Stimulated activated CD8-positive, alpha-beta memory T cell treated with anti-CD3 and anti-CD28 coated beads, Interleukin-15, amount 100 ng/mL, for 48 hours (primary cell): Measurements from ENCODE around the gene EGR4.
"Not testable (repeated sequence)": the region's sequence is repeated elsewhere in the genome, so short reads cannot be mapped to it uniquely, and the experiment has no call there.

ENCODE experiments used
- DNase-seq, 2 donors: peaks; one replicate each; pipeline ENCODE4 v3.0.0-alpha.2; 2020; ENCODE audit warnings: low read depth in 2 of 2

EGR4 gene

DNA sequence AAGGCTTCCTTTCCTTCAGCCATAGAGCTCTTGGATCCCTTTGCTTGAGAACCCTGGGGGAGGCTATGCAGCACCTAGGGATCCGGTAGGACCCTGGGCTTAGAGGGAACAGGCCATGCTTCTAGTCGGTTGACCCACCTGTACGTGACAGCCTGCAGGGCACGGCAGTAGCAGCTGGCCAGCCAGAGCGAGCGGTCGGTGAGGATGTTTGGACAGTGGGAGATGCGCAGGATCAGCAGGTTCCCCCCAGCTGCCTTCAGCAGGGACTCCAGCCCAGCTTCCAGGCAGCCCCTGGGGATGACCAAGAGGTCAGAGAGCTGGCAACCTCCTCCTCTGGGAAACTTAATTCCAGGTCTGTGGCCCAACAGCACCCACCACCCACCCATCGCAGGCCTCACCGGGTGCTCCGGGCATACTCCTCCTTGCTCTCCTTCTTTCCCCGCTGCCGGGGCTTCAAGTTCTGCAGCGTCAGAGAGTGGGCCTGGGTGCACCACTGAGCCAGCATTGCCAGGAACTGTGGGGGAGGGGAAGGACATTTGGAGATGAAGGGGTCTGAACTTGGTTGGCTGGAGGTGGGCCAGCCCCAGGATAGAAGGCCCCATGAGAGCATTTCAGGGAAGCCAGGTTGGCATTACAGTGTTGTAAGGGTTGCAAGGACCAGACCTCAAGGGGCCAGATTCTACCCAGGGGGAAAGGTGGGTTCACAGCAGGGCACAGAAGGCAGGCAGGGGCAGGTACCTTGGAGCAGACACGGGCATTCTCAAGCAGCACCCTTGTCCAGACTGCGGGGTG, 29.6 kb downstream of the EGR4 start:
- DNase-seq, result no peak

- DNase-seq, result not testable (repeated sequence)
Observed at GRCh38 chr2:73262691-73263429, 30.5 kb downstream of the EGR4 start.

- no peak for DNase-seq
Observed at GRCh38 chr2:73262108-73262651, 31.2 kb downstream of the EGR4 start.

GRCh38 chr2:73260338-73260984, 32.9 kb downstream of the EGR4 start:
- DNase-seq, result no peak

DNA sequence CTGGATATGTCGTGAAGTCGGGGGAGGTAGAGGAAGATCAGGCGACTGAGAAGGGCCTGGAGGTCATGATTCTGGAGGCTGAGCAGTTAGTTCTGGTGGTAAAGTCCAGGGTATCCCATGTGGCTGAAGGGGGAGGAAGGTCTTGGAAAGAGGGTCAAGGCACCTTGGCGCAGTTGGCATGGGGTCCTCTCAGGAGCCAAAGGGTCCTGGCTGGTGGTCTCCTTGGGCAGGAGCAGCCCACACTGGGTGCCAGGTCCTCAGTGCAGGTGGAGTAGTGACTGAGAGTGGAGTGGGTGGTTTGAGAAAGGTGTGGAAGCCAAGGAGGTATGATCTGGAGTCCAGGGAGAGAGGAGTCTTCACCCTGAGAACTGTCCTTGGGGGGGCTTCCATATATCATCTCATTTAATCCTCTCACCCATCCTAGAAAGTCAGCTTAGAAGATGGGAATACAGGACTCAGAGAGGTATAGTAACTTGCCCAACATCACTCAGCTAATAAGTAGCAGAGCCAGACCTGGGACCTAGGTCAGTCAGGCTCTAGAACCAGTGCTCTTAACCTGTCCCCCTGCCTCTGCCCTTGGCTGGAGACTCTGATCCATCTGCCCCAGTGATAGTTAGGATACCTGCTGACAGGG, 33.5 kb downstream of the EGR4 start:
- no peak for DNase-seq

GRCh38 chr2:73259276-73259675, 34.1 kb downstream of the EGR4 start:
- no peak for DNase-seq

DNA sequence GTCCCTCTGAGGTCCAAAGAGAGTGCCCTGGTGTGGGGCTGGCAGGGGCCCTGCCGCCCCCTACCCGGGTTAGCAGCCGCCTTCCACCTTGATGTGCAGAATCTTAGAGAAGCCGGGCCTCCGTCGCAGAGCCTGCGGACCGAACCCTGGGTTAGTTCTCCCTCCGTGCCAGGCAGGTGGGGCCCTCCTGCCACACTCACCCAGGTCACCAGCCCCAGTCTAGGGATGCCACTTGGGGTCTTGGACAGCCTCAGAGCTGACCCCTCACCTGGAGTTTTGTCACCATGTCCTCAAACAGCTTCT, 34.5 kb downstream of the EGR4 start:
- DNase-seq, result no peak

DNA sequence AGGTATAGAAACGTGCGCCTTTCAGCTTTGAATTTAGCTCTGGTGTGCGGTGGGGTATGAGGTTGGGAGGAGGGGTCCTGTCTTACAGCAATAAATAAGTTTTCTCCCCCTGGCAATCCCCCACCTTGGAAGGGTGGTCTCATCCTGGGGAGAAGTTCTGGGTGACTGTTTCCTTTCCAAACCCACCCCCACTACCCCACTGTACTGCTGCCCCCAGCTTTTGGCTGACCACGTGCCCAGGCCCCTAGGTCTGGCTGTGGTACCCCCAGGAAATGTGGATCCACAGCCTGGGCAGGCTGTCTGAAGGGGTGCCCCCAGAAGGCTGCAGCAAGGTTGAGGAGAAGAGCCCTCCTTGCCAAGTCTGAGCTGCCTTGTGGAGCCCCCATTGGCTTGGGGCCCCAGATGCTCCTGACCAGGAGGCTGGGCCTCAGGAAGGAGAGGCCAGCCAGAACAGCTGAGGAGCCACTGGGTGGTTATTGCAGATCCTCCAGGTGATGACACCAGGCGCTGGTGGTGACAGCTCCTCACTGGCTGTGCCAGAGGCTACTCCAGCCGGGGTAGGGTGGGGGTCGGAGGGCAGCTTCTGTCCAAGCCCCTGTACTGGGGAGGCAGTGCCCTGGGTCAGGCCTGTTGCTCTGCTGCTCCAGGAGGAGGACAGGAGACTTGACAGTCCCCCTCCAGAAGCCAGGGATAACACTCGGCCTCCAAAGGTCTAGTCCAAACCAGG, 35.0 kb downstream of the EGR4 start:
- DNase-seq, result no peak

GRCh38 chr2:73257425-73258125, 35.8 kb downstream of the EGR4 start:
- no peak for DNase-seq

DNA sequence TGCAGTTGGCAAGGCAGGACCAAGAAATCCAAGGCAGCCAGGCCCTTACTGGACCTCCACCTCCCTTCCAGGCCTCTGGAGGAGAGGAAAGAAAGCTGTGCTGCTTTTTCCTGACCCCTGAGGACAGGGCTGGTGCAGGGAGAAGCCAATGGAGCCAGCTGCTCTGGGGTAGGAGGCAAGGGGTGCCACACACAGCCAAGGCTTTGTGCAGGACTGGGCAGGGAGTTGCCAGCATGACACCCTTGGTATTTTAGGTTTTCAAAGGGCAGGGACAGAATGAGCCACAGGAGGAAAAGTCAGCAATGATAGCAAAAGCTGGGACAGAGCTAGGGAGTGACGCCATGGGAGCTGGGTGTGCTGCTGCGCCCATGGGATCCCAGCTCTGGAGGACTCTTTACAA, 36.3 kb downstream of the EGR4 start:
- no peak for DNase-seq

DNA sequence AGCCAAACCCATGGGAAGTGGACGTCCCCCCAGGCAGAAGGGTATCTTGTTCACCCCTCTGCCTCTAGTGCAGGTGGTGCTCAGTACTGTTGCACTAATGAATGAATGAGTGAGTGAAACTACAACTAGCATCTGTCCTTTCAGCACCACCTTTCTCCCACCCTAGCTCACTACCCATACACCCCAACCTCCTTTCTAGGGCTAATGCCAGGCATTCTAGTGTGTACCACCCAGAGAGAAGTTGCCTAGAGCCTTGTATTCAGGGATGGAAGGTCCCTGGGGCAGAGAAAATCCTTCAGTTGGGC, 36.8 kb downstream of the EGR4 start:
- no peak for DNase-seq

GRCh38 chr2:73255907-73256617, 37.3 kb downstream of the EGR4 start:
- no peak for DNase-seq

DNA sequence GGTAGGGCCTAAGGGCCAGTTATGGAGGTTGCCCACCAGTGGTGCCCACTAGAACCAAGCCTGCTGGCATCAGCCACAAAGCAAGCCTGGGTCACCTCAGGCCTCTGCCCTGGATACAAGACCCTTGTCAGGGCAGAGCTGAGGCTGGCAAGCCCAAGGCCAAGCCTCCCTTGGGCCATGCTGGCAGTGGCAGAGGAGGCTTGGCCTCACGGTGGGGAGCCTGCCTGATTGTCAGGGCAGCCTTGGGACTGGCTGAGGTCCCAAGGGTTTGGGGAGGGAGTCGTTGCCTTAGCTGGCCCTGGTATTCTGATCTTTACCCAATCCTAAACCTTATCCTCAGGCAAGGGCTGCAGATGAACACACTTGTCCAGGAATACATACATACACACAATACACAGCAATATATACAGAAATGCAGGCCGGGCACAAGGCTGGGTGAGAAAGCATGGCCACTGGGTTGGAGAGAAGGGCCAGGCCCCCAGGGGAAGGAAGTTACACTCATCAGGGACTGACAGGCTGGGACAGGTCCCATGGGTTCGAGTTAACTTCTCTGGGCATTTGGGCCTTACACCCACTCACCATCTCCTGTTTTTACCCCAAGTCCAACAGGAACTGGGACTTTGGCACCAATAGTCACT, 38.2 kb downstream of the EGR4 start:
- DNase-seq, result no peak

DNA sequence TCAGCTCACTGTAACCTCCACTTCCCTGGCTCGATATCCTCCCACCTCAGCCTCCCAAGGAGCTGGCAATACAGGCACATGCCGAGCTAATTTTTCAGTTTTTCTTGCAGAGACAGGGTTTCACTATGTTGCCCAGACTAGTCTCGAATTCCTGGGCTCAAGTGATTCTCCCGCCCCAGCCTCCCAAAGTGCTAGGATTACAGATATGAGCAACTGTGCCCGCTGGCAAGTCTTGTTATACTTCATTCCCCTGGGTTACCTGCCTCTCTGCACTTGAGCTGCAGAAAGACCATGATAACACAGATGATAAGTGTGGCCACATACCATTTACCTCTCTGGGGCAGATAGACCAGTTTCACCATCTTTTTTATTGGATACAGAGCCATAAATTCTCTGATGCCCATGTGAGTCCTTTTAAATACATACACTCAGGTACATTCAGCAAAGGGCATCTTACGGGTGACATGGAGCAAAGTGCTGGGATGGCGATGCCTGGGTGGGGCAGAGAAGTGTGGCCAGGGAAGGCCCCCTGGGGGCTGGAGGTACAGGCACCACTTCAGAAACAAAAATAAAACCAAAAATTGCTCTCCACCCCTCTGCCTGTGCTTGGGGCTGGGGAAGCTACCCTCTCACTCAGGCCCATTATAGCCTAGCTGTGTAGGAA, 38.9 kb downstream of the EGR4 start:
- no peak for DNase-seq

GRCh38 chr2:73253901-73254300, 39.4 kb downstream of the EGR4 start:
- no peak for DNase-seq

GRCh38 chr2:73253400-73253799, 39.9 kb downstream of the EGR4 start:
- no peak for DNase-seq

GRCh38 chr2:73252238-73253027, 40.9 kb downstream of the EGR4 start:
- no peak for DNase-seq
